ENCODE results near the gene SLC22A5.
A peak's percentile ranks its signal among the peaks of the same experiment; 100 is the strongest.

The SLC22A5 gene

GRCh38 chr5:132377738-132378137 lies 8.2 kb downstream of the SLC22A5 start:
- TF ChIP-seq FOXM1 (IDR thresholded peaks at IDR 0.05; ENCODE audit: borderline replicate concordance, low read depth) (no peak), EP300 (IDR thresholded peaks at IDR 0.05; ENCODE audit: borderline replicate concordance) (no peak), TEAD4 (IDR thresholded peaks at IDR 0.05) (no peak), MAX (IDR thresholded peaks at IDR 0.05) (no peak), CEBPB (IDR thresholded peaks at IDR 0.05) (no peak), TCF12 (IDR thresholded peaks at IDR 0.05; ENCODE audit: low read depth) (no peak), YY1 (IDR thresholded peaks at IDR 0.05; ENCODE audit: low read depth) (no peak), NFIC (IDR thresholded peaks at IDR 0.05) (no peak), CREB1 (IDR thresholded peaks at IDR 0.05; ENCODE audit: low read depth) (no peak), ZBTB7A (IDR thresholded peaks at IDR 0.05; ENCODE audit: low read depth) (no peak), USF1 (IDR thresholded peaks at IDR 0.05) (no peak), TAF1 (IDR thresholded peaks at IDR 0.05; ENCODE audit: low read depth) (no peak), RAD21 (IDR thresholded peaks at IDR 0.05; ENCODE audit: low read depth) (no peak), EGR1 (IDR thresholded peaks at IDR 0.05) (no peak), REST (IDR thresholded peaks at IDR 0.05; ENCODE audit: low read depth) (no peak)

- TF ChIP-seq FOXM1 (IDR thresholded peaks at IDR 0.05; ENCODE audit: borderline replicate concordance, low read depth) (no peak), EP300 (IDR thresholded peaks at IDR 0.05; ENCODE audit: borderline replicate concordance) (no peak), USF1 (IDR thresholded peaks at IDR 0.05) (no peak), TAF1 (IDR thresholded peaks at IDR 0.05; ENCODE audit: low read depth) (no peak), ZBTB7A (IDR thresholded peaks at IDR 0.05; ENCODE audit: low read depth) (no peak), TEAD4 (IDR thresholded peaks at IDR 0.05) (no peak), REST (IDR thresholded peaks at IDR 0.05; ENCODE audit: low read depth) (no peak), MAX (IDR thresholded peaks at IDR 0.05) (peak; percentile 6; the same call in 1 of the 2 replicates)
These were observed 9.1 kb downstream of the SLC22A5 start for GRCh38 chr5:132378580-132378979.

GRCh38 chr5:132380047-132380446 lies 10.5 kb downstream of the SLC22A5 start:
- TF ChIP-seq TCF12 (IDR thresholded peaks at IDR 0.05; ENCODE audit: low read depth) = no peak
- no peak for TF ChIP-seq TEAD4 (IDR thresholded peaks at IDR 0.05)
- no peak for TF ChIP-seq ZBTB7A (IDR thresholded peaks at IDR 0.05; ENCODE audit: low read depth)
- TF ChIP-seq EP300 (IDR thresholded peaks at IDR 0.05; ENCODE audit: borderline replicate concordance) = no peak
- TF ChIP-seq FOXM1 (IDR thresholded peaks at IDR 0.05; ENCODE audit: borderline replicate concordance, low read depth) = no peak
- no peak for TF ChIP-seq NFIC (IDR thresholded peaks at IDR 0.05)
- no peak for TF ChIP-seq YY1 (IDR thresholded peaks at IDR 0.05; ENCODE audit: low read depth)
- no peak for TF ChIP-seq TAF1 (IDR thresholded peaks at IDR 0.05; ENCODE audit: low read depth)
- no peak for TF ChIP-seq USF1 (IDR thresholded peaks at IDR 0.05)
- no peak for TF ChIP-seq EGR1 (IDR thresholded peaks at IDR 0.05)
- no peak for TF ChIP-seq MAX (IDR thresholded peaks at IDR 0.05)
- TF ChIP-seq CEBPB (IDR thresholded peaks at IDR 0.05) = no peak
- TF ChIP-seq RAD21 (IDR thresholded peaks at IDR 0.05; ENCODE audit: low read depth) = no peak
- no peak for TF ChIP-seq CREB1 (IDR thresholded peaks at IDR 0.05; ENCODE audit: low read depth)

- no peak for TF ChIP-seq EGR1 (IDR thresholded peaks at IDR 0.05)
- no peak for TF ChIP-seq NFIC (IDR thresholded peaks at IDR 0.05)
- no peak for TF ChIP-seq FOXM1 (IDR thresholded peaks at IDR 0.05; ENCODE audit: borderline replicate concordance, low read depth)
- no peak for TF ChIP-seq CREB1 (IDR thresholded peaks at IDR 0.05; ENCODE audit: low read depth)
- no peak for TF ChIP-seq TEAD4 (IDR thresholded peaks at IDR 0.05)
- no peak for TF ChIP-seq TCF12 (IDR thresholded peaks at IDR 0.05; ENCODE audit: low read depth)
- TF ChIP-seq USF1 (IDR thresholded peaks at IDR 0.05) = no peak
- no peak for TF ChIP-seq RAD21 (IDR thresholded peaks at IDR 0.05; ENCODE audit: low read depth)
- TF ChIP-seq CEBPB (IDR thresholded peaks at IDR 0.05) = no peak
These were observed 11.2 kb downstream of the SLC22A5 start for GRCh38 chr5:132380741-132381140.

GRCh38 chr5:132381614-132382013 lies 12.1 kb downstream of the SLC22A5 start:
- TF ChIP-seq USF1 (IDR thresholded peaks at IDR 0.05) = no peak
